Measurements from ENCODE around the gene CACNA2D4.
A peak's percentile ranks its signal among the peaks of the same experiment; 100 is the strongest.

Gene CACNA2D4

DNA sequence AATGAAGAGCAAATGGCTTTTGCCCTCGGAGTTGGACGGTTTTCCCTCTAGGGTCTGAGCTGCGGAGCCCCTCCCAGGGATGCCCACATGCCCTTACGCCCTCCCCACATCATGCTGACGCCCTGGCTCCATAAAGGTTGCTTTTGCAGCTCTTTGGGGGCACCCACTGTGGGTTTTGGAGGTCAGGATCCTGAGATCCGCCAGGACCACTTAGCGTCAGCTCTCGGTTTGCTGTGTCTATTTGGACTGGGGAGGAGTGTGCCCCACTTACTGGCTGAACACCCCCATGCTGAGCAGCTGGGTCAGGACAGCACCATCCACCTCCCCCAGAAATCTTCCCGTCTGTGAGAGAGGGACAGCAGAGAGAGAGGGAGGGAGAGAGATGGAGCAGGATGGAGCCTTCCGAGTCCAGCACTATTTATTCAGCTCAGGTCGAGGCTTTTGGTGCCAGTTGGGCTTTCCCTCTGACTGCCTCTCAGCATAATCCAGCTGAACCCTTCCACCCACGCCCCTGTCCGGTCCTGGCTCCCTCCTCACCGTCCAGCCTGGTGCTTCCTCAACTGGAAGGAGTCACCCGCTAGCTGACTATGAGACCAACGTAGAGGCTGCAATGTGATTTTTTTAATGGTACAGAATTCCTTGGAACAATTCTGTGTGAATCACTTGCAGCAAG, 117.0 kb downstream of the CACNA2D4 start:
- peaks cover 100% of the 10 kb centered on the region for H3K4me1 ChIP-seq
- H3K4me3 ChIP-seq, result peak overlapping the region; percentile 61
- no peaks in the 10 kb centered on the region for H4K20me1 ChIP-seq
- peak overlapping the region; percentile 88 for H3K9ac ChIP-seq
- TF ChIP-seq Cebpa-rat (IDR thresholded peaks at IDR 0.05), result no peak
- peaks cover 32% of the 10 kb centered on the region; the same call in 1 of the 2 replicates for H3K36me3 ChIP-seq
- no peaks in the 10 kb centered on the region for H3K27me3 ChIP-seq
- no peaks in the 10 kb centered on the region for H3K9me3 ChIP-seq
- H3K4me2 ChIP-seq, result peak overlapping the region; percentile 99
- H3K27ac ChIP-seq, result peak overlapping the region; percentile 97

DNA sequence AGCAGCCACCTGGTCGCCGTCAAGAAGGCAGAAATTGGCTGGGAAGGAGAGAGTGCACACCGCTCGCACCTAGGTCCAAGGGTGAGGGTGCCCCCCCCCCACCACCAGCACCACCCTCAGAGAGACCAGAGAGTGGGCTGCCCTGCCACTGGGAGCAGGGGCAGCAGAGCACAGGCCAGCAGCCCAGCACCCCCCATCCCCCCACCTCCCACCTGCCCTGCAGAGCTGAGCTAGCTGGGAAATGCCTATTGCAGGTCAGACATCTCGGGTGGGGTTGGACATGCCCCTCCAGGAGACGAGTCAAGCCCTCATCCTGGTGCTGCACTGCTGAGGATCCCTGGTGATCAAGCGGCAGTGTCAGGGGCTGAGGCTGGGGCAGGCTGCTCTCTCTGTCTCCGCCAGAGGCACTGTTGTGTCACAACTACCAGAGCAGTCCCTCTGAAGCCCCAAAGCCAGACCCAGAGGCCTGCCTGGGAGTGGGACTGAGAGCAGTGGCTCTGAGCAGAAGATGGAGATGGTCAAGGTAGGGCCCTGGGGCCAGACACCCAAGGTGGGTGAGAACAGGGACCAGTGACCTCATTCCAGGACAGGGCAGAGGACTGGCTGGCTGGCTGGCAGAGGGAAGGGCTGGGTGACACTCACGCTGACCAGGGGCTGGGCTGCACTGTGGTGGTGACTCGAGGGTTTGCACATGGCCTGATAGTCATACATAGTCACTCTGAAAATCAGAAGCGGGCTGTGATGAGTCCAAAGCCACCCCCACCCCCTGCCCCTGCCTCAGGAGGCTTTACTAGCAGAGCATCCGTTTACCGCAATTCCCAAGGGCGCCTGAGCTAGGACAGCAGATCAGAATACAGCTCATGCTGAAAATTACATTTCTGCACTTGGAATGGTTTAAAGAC, 117.8 kb downstream of the CACNA2D4 start:
- no peaks in the 10 kb centered on the region for H4K20me1 ChIP-seq
- peak overlapping the region; percentile 97 for H3K27ac ChIP-seq
- peak overlapping the region; percentile 61 for H3K4me3 ChIP-seq
- H3K9ac ChIP-seq, result peak overlapping the region; percentile 88
- peaks cover 32% of the 10 kb centered on the region; the same call in 1 of the 2 replicates for H3K36me3 ChIP-seq
- H3K9me3 ChIP-seq, result no peaks in the 10 kb centered on the region
- H3K4me2 ChIP-seq, result peak overlapping the region; percentile 99
- TF ChIP-seq Cebpa-rat (IDR thresholded peaks at IDR 0.05), result no peak
- no peaks in the 10 kb centered on the region for H3K27me3 ChIP-seq
- H3K4me1 ChIP-seq, result peaks cover 98% of the 10 kb centered on the region

DNA sequence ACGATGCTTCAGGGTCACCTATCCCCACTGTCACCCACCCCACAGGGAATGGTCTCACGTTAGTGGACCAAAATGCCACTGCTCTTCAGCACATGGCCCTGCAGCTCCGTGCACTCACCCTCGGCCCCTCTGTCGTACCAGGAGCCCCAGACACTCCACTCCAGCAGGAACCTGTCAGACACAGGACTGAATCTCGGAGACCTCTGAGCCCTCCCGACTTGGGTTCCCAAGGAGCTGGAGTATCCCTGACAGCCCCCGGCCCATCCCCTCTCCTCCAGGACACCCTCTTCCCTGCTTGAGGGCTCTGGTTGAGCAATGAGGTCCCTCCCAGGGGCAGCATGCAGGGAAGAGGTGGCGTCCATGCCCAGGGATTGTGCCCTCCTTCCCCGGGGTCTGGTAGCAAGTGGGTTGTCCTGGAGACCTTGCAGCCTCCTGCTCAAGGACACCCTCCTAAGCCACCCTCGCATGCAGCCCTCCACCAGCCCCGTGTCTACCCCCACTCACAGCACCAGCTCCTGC, 118.5 kb downstream of the CACNA2D4 start:
- Histone ChIP-seq H3K4me1 (peaks cover 98% of the 10 kb centered on the region), H3K27ac (peak overlapping the region; percentile 97), H4K20me1 (no peaks in the 10 kb centered on the region), H3K9me3 (no peaks in the 10 kb centered on the region), H3K27me3 (no peaks in the 10 kb centered on the region), H3K4me3 (peak overlapping the region; percentile 61), H3K9ac (peak overlapping the region; percentile 88), H3K36me3 (peaks cover 30% of the 10 kb centered on the region; the same call in 1 of the 2 replicates), H3K4me2 (peak overlapping the region; percentile 99)
- TF ChIP-seq Cebpa-rat (IDR thresholded peaks at IDR 0.05), result no peak

DNA sequence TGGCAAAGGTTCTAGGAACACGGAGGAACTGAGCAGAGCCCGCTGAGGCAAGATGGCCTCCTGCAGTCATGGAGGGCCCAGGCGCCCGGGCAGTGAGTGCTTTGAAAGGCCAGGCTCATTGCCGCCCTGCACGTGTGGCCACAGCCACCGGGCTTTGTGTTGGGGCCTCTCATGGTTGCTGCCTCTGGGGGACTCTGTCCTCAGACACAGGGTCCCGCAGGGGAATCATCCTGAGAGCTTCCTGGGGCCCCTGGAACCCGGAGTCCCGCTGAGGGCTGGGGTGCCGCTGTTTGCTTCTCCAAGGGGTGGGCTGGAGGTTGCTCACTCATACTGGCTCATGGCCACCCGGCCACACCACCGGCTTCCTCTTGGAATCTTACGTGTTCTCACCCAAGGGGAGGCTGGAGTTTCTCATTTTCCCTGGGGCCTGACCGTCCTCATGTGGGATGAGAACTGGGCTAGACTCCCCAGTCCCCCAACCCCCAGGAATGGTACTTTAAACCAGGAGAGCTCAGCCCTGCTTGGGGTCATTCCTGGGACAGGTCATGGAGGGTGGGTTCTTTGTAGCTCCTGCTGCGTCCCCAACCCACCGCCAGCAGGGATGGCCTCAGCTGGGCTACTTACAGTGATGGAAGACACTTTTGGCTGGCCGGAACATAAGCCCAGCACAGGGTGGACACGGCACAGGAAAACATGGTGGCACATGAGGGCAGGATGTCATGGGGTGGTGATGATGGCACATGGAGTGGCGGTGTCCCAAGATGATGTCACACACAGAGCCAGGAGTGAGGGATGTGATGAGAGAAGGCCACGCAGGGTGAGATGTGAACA, 119.2 kb downstream of the CACNA2D4 start:
- TF ChIP-seq Cebpa-rat (IDR thresholded peaks at IDR 0.05), result no peak
- peaks cover 98% of the 10 kb centered on the region for H3K4me1 ChIP-seq
- H3K27me3 ChIP-seq, result no peaks in the 10 kb centered on the region
- H3K9me3 ChIP-seq, result no peaks in the 10 kb centered on the region
- H4K20me1 ChIP-seq, result no peaks in the 10 kb centered on the region
- H3K36me3 ChIP-seq, result peaks cover 35% of the 10 kb centered on the region
- H3K4me2 ChIP-seq, result peak overlapping the region; percentile 99
- peak overlapping the region; percentile 97 for H3K27ac ChIP-seq
- H3K4me3 ChIP-seq, result no peak overlapping the region
- peak overlapping the region; percentile 88 for H3K9ac ChIP-seq

DNA sequence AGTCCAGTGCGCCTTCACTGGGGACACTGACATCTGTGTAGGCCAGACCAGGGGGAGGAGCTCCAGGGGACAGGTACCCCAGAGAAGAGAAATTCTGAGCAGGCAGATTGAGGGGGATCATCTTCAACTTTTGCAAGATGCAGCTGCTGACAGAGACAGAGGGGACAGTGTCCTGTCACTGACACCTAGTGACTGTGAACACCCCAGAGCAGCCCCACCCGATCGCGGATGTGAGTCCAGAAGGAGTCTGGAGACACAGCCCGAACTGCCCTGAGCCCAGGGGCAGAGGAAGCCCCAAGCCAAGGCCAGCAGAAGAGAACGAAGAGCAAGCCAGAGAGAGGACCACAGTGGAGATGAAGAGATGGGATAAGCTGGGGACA, 119.8 kb downstream of the CACNA2D4 start:
- no peaks in the 10 kb centered on the region for H3K27me3 ChIP-seq
- H3K4me1 ChIP-seq, result peaks cover 98% of the 10 kb centered on the region
- peak overlapping the region; percentile 99 for H3K4me2 ChIP-seq
- H3K9me3 ChIP-seq, result no peaks in the 10 kb centered on the region
- no peaks in the 10 kb centered on the region for H4K20me1 ChIP-seq
- no peak for TF ChIP-seq Cebpa-rat (IDR thresholded peaks at IDR 0.05)
- peak overlapping the region; percentile 71; the same call in 1 of the 2 replicates for H3K4me3 ChIP-seq
- peak overlapping the region; percentile 88 for H3K9ac ChIP-seq
- H3K27ac ChIP-seq, result peak overlapping the region; percentile 97
- H3K36me3 ChIP-seq, result peaks cover 41% of the 10 kb centered on the region

DNA sequence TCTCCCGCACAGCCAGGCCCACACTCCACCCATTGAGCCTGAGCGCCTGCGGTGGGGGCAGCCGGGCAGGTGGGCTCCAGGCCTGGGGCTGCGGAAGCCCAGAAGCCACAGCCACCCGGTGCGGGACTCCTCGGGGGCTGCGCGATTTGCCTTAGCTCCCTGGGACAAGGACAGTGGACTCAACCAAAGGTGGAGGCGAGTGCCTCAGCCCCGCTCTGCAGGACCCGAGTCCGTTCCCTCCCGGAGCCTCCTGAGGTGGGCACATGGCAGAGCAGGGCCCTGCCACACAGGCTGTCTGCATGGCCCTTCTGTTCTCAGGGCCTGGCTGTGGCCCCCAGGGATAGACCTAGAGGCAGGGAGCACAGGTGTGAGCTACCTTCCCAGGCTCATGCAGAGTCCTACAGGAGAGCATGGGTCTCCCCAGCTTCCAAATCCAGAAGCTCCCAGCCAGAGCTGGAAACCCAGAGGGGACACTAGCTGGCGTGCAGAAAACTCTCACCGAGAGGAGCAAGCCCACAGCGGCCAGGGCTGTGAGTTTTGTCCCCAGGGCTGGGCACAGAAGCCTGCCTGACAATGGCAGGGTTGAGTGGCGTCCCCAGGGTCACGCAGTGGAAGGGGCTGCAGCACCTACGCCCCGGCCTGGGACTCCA, 120.3 kb downstream of the CACNA2D4 start:
- Histone ChIP-seq H3K4me2 (peak overlapping the region; percentile 99), H3K4me1 (peaks cover 98% of the 10 kb centered on the region), H3K27ac (peak overlapping the region; percentile 97), H3K27me3 (no peaks in the 10 kb centered on the region), H3K9me3 (no peaks in the 10 kb centered on the region), H4K20me1 (no peaks in the 10 kb centered on the region), H3K36me3 (peaks cover 42% of the 10 kb centered on the region), H3K9ac (peak overlapping the region; percentile 88), H3K4me3 (peak overlapping the region; percentile 71)
- no peak for TF ChIP-seq Cebpa-rat (IDR thresholded peaks at IDR 0.05)

DNA sequence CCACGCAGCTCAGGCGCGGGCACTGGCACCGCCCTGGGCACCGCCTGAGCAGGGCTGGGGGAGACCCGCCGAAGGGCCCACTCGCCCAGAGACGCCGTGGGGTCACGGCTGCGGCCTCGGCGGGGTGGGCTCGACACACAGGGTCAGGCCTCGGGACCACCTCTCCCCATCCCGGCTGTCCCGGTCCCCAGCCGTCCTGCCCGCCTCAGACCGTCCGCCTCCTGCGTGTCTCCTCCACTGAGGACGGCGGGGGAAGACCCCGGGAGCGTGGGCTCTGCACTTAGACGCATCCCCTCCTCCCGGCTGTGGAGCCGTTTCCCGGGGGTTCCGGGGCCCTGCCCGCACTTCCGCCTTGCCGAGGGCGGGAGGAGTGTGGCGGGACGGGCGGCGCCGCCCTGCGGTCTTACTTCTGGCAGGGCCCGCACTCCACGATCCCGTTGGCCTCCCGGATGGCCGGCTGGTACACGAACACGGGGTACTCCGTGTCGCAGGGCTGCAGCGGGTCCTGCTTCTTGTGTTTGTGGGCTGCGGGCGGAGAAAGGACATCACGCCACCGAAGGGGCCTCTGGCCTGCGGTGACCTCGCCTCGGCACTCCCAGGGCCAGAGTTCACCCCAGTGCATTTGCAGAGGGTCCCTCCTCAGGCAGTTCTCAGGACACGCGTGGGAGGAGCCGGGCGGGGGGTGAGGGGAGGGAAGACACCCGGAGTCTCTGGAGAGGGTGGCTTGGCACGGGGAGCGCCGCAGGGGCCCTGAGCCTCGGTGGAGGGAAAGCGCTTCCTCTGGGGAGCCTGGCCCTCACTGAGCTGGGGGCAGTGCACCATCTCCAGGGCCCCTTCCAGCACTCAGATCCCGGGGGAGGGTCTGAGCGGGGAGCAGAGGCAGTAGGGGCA, 121.2 kb downstream of the CACNA2D4 start:
- Histone ChIP-seq H3K9ac (peak overlapping the region; percentile 88), H4K20me1 (no peaks in the 10 kb centered on the region), H3K9me3 (no peaks in the 10 kb centered on the region), H3K4me2 (peak overlapping the region; percentile 99), H3K4me1 (peaks cover 98% of the 10 kb centered on the region), H3K4me3 (peak overlapping the region; percentile 71), H3K27ac (peak overlapping the region; percentile 97), H3K27me3 (no peaks in the 10 kb centered on the region), H3K36me3 (peaks cover 43% of the 10 kb centered on the region)
- no peak for TF ChIP-seq Cebpa-rat (IDR thresholded peaks at IDR 0.05)

DNA sequence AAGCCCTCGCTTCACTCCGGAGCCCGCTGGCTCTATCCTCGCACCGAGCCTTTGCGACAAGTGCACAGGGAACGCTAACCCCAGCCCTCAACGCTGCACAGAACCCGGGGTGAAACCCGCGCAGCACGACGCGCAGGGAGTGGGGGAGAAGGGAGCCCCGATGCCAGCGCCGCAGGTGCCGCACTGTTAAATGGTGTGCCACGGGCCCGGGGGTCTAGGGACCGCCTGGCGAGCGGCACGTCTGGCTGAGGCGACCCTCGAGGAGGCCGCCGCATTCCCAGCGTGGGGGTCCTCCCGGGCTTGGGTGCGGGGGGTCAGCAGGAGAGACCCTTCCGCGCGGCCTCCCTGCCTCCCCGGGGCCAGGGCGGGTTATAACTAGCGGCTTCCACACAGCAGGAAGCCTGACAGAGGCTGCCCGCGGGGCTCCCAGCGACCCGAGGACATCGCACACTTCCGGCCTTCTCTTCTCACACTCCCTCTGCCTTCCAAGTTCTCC, 121.9 kb downstream of the CACNA2D4 start:
- no peak for TF ChIP-seq Cebpa-rat (IDR thresholded peaks at IDR 0.05)
- Histone ChIP-seq H3K4me2 (peak overlapping the region; percentile 99), H3K4me1 (peaks cover 98% of the 10 kb centered on the region), H3K27ac (peak overlapping the region; percentile 97), H3K27me3 (no peaks in the 10 kb centered on the region), H3K36me3 (peaks cover 43% of the 10 kb centered on the region), H3K9ac (peak overlapping the region; percentile 88), H4K20me1 (peaks cover 3% of the 10 kb centered on the region), H3K9me3 (no peaks in the 10 kb centered on the region), H3K4me3 (peak overlapping the region; percentile 71)
